Peyer's patch (tissue), 4 donors: Measurements from ENCODE around the gene EXOC3.

Experiments used
- POLR2A ChIP-seq, 2 donors: fragments of 450-650 bp; IDR thresholded peaks; one replicate each; pipeline ENCODE4 v1.5.1; 2017; ENCODE audit warnings: antibody characterized with exemption in 2 of 2, mild to moderate bottlenecking in 2 of 2, moderate library complexity in 2 of 2
- TF ChIP-seq, protein P1 (sequence below), 6 experiments: fragments of 450-650 bp in 4 of 6; fragments of 200-600 bp in 2 of 6; sonication (generic) in 1 of 6; IDR thresholded peaks; one replicate each; pipeline ENCODE4 v1.5.1; 2017 to 2019; ENCODE audit warnings: antibody characterized with exemption in 6 of 6, mild to moderate bottlenecking in 3 of 6, moderate library complexity in 1 of 6

DNA sequence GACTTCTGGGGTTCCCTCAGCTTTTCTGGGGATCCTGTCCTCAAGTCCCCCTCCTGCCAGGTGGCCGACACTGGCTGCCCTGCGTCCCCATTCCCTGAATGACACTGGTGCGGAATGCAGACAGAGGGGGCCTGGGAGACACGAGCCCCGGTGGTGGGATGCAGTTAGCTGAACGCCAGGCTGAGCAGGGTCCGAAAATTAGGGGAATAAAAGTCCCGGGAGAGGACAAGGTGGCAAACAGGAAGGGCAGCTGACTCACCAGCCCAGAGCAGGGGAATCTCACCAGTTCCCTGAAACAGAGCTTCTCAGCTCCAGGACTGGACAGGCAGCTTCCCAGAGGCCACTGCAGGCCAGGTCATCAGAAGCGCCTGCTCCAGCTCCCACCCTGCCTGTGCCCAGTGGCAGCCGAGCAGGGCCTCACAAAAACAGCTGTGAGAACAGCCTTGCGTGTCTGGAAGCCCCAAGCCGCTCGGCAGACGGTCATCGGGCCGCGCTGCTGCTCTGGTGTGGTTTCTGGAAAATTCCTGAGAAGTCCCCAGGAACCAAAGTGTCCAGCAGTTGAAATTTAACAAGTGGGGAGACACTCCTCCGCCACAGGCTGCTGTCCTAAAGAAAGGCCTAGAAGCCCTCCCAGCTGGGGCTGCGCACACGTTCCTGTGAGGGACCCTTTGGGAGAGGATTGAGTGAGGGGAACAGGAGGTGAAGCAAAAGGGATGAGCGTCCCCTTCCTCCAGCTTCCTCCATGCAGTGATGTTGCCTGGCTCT, 47.6 kb upstream of the EXOC3 start:
- TF ChIP-seq, protein P1, sequence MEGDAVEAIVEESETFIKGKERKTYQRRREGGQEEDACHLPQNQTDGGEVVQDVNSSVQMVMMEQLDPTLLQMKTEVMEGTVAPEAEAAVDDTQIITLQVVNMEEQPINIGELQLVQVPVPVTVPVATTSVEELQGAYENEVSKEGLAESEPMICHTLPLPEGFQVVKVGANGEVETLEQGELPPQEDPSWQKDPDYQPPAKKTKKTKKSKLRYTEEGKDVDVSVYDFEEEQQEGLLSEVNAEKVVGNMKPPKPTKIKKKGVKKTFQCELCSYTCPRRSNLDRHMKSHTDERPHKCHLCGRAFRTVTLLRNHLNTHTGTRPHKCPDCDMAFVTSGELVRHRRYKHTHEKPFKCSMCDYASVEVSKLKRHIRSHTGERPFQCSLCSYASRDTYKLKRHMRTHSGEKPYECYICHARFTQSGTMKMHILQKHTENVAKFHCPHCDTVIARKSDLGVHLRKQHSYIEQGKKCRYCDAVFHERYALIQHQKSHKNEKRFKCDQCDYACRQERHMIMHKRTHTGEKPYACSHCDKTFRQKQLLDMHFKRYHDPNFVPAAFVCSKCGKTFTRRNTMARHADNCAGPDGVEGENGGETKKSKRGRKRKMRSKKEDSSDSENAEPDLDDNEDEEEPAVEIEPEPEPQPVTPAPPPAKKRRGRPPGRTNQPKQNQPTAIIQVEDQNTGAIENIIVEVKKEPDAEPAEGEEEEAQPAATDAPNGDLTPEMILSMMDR (IDR thresholded peaks at IDR 0.05) = no peak
- TF ChIP-seq POLR2A (IDR thresholded peaks at IDR 0.05) = no peak
